Hippocampal formation (tissue), 2 donors: ENCODE results near the gene UBE2G1.

Source experiments
- DNase-seq, 2 donors: peaks; one replicate each; lab custom pipeline; 2025; lab: John Stamatoyannopoulos, UW

The UBE2G1 gene

DNA sequence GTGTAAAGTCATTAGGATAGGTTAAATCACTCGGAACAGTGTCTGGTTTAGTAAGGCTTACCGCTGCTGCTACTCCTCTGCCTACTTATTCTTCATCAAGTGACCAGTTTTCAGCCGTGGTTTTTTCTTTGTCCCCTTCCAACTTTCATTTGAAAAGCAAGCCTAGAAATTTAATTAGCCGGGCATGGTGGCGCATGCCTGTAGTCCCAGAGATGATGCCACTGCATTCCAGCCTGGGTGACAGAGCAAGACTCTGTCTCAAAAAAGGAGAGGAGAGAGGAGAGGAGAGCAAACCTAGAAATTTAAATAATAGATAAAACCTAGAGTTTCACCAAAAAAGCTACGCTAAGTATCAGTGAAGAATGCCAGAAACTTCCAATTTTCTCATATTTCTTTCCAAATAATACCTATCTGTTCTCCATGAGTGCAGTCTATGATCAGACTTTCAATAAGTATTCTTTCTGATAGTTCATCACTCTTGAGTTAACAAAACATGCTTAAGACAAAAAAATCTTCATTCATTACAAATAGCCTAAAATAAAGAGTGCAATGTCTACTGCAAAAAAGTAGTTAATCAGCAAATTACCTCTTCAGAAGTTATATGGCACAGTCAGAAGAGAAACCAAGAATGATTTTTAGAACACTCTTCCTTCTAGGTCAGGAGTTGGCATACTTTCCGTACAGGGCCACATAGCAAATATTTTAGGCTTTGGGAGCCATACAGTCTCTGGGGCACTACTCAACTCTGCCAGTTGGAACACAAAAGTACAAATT is 117.8 kb downstream of the UBE2G1 start:
- DNase-seq: no peak

DNA sequence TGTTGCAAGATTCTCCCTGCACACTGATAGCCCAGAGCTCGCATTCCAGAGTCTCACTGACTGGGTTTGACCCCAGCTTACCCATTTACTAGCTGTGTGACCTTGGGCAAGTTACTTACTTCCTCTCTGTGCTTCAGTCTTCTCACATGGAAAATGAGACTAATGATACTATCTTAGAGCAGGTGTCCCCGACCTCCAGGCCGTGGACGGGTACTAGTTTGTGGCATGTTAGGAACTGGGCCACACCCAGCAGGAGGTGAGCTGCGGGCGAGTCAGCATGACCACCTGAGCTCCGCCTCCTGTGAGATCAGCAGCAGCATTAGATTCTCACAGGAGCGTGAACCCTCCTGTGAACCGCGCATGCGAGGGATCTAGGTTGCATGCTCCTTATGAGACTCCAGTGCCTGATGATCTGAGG is 118.5 kb downstream of the UBE2G1 start:
- DNase-seq: no peak

DNA sequence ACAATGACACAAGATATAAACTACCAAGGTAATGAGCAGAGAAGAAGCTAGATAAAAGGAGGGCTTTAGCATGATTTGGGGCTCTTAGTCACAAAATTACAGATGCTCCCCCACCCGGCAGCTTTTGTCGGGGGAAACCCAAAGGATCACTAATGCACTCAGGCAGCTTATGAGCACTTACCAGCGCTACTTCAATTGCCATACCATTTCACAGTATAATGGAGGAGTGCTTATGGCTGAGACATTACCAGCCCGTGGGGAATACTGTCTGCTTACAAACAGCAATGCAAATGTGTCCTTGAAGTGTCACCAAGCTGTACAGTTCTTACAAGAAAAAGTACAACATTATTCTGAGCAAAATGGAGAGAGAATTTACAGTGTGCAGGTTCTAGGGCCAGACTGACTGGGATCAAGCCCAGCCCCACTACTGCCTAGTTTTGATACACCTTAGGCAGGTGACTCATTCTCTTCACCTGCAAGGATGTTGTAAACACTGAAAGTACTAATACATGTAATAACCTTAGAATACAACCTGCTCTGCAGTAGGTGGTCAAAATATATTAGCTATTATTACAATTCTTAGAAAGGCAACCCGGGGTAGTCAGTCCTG is 119.0 kb downstream of the UBE2G1 start:
- no peak for DNase-seq

DNA sequence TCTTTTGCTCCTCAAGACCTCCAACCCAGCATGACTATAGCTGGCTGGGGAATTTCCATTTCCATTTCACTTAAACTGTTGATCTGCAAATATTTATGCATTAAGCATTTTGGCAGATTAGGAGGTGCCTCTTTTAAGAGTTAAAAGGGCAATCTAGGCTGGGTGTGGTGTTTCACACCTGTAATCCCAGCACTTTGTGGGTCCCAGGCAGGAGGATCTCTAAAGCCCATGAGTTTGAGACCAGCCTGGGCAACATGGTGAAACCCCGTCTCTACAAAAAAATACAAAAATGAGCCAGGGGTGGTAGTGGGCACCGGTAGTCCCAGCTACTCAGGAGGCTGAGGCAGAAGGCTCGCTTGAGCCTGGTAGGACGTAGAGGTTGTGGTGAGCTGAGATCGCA is 119.8 kb downstream of the UBE2G1 start:
- no peak for DNase-seq

DNA sequence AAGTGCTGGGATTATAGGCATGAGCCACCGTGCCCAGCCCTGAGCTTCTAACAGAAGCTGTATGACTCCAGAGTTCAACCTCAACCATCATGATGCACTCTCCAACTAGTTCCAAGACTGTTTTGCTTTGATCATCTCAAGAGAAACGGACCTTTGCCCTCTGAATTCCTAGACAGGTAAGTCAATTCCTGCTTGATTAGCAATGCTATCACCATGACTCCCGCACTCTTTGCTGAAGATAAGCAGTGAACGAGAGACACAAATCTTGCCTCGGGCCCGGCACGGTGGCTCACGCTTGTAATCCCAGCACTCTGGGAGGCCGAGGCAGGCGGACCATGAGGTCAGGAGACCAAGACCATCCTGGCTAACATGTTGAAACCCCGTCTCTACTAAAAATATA is 124.9 kb downstream of the UBE2G1 start:
- DNase-seq: no peak

DNA sequence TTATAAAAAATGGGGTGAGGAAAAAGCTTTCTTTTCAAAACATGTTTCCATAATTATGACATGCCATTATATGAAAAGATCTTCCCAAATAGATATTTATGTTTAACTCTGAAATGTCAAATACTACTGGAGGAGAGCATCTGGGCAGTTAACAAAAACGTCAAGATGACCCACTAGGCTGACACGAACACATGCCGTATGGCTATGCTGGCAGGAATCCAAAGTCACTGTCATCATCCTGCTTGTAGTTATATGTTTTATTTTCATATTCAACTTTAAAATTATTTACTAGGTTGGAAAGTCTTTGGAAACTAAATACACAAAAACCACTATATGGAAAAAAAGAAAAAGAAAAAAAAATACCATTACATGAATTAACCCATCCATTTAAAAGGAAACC is 130.0 kb downstream of the UBE2G1 start:
- DNase-seq: no peak

DNA sequence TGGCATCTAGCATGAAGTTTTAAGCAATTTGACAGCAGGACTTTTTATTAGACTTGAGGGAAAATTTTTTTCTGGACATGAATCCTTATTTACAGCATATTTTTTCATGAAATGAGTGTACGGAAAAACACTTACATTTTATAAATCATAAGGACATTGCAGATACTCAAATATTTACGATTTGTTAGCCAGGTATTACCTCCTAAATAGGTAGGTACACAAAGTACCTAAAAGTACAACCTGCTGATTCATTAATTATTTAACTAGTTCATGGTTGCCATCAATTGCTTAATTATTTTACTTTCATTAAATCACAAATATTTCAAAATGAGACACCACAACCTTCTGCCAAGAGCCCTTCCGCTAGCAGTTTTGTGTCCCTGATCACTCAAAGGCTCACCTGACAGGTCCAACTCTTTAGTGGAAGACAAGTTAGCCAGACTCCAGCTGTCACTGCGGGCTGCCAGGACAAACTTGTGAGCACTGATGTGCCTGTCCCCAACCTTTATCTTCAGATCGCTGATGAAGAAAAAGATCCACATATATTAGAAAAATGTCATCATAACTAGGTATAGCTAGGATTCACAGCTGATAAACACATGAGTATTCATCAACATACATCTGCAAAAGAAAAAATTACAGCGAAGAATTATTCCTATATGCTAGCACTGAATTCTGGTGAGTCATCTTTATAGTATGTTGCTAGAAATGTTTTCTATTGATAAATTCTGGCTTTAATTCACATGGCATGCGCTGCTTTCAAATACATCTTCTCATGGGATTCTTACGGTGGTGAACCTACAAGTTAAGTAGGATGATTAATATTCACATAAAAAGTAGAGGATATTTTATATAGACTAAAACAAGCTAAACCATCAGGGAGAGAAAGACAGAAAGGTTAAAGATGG is 130.8 kb downstream of the UBE2G1 start:
- no peak for DNase-seq

DNA sequence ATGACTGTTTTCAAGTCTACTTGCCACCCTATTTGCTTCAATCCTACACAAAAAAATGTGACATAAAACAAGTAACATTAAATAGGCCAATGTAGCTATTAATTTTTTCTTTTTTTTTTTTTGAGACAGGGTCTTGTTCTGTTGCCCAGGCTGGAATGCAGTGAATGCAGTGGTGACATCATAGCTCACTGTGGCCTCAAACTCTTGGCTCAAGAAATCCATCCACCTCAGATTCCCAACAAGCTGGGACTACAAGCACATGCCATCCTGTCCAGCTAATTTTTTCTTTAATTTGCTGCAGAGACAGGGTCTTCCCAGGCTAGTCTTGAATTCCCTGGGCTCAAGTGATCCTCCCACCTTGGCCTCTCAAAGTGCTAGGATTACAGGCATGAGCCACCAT is 132.1 kb downstream of the UBE2G1 start:
- no peak for DNase-seq

DNA sequence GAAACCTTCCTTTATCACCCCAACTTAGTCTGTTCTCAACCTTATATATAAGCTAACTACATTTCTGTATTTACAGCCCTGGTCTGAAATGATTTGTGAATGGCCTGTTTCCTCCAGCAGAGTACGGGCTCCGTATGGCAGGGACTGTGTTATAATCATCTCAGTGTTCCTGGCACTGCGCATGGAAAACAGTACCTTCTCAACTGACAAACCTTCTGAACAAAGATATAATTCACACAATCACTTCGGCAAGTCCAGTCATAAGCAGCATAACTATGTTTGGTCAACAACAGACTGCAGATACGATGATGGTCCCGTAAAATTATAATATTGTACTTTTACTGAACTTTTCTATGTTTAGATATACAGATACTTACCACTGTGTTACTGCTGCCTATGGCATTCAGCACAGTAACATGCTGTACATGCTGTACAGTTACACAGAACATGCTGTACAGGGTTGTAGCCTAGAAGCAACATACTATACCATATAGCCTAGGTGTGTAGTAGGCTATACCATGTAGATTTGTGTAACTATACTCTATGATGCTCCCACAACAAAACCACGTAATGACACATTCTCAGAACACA is 132.7 kb downstream of the UBE2G1 start:
- DNase-seq: no peak

DNA sequence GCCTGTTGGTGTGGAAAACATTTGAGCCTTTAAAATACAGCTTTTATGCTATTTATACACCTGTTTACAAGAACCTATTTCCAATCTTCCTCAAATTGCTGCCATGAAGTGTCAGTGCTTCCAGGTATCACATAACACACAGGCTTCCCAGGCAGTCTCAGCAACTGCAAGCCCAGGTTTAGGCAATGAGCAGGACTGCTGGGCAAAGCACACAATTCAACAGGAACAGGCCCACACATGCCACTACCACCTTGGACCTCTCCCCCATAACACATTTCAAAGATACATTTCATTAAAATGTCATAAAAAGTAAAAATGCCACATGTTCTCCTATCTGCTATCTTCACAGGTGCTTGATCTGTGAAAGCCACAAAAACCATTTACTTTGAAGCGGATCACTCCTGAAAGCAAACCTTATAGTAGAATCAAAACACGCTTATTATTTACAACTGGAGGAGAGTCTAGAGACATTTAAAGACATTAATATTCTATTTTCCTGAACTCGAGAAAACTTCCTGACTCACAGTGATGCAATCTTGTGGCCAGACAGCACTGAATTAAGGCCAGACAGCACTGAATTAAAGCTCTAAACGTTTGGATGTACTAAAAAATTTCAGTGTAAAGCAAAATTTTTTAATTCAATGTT is 134.2 kb downstream of the UBE2G1 start:
- no peak for DNase-seq

DNA sequence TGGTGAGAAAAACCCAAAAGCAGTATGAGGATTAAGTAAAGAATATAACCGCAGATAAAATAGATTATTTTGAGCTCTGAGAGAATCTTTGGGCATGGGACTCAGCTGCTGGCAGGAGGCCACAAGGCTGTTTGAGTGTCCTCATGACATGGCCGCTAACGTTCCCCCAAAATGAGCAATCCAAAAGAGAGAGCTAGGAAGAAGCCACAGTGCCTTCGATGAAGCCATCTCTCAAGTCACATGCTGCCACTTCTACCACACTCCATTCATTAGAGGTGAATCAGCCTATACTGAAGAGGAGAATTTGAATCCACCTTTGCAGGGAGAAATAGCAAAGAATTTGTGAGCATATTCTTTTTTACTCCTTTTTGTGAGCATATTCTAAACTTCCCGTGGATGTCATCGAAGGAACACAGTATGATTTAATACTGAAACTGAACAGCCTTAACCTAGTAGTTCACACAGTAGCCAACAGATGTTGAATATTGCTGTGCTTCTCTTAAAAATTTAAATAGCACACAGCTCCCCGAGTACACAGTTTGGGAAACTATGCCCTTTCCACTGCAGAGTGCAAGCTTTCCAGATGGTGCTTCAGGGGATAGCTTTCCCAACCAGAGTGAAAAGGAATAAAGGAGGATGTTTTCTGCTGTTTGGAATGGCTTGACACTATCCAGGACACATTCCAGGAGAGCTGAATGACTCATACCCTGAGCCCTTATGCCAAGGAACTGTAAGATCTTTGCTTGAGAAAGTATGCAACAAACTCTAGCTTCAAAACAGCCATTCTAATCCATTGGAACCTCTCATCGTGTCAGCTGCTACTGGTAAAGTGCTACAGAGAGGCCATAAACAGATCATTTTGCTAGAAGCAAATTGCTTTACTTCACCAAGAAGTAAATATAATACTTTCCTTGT is 136.6 kb downstream of the UBE2G1 start:
- DNase-seq: peak in 1 of 2 donors; percentile 60

DNA sequence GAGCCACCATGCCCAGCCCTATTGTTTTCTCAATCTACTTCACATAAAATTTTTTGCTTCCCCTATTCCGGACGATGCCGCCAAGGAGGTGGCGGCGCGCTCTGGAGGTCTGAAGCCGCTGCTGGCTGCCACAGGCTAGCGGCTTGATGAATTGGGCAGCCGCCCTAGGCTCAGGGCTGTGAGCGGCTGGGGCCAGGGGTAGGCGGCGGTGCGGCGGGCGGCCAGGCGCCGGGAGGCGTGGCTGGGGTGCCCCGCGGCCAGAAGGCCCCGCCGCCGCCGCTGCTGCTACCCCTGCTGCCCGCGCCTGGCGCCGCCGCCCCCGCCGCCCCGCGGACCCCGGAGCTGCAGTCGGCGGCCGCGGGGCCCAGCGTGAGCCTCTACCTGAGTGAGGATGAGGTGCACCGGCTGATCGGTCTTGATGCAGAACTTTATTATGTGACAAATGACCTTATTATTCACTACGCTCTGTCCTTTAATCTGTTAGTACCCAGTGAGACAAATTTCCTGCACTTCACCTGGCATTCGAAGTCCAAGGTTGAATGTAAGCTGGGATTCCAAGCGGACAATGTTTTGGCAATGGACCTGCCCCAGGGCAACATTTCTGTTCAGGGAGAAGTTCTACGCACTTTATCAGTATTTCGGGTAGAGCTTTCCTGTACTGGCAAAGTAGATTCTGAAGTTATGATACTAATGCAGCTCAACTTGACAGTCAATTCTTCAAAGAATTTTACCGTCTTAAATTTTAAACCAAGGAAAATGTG is 144.4 kb downstream of the UBE2G1 start:
- DNase-seq: no peak

DNA sequence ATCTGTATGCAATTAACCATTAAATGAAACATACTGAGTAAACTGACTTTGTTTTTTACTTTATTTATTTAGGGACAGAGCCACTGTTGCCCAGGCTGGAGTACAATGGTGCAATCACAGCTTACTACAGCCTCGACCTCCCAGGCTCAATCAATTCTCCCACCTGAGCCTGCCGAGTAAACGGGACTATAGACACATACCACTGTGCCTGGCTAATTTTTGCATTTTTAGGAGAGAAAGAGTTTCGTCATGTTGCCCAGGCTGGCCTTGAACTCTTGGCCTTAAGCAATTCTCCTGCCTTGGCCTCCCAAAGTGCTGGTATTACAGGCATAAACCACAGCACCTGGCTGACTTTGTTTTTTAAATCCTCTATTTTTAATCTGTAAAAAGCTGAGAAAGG is 145.3 kb downstream of the UBE2G1 start:
- DNase-seq: no peak

DNA sequence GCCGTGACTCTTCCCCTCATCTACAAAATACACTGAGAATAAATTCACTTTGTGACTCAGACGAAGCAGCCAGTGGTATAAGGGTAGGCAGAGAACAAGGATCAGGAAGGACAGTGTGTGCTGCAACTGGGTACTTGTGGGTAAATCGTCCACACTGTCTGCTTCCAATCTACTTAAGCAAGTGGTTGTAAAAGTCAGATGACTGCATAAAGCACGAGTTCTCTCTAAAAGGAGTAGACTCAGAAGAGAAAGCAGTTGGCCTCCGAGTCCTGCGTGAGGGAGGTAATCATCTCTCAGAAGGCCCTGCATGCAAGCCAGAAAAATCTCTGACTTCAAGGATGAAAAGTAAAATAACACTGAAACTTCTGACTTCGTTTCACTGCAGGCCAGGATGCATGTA is 145.8 kb downstream of the UBE2G1 start:
- no peak for DNase-seq
